GM12864 (cell line): ENCODE data around the gene IGFN1.

Experiments used
- DNase-seq: peaks from one replicate; pipeline ENCODE4 v3.0.0-alpha.2; 2011; ENCODE audit warnings: low read depth
- H3K4me3 ChIP-seq: 2 replicates; pipeline ENCODE4 v1.5.1; 2011; ENCODE audit warnings: mild to moderate bottlenecking, low read depth, low read length, control low read depth
- TF ChIP-seq, protein P1 (sequence below): IDR thresholded peaks from 2 replicates; pipeline ENCODE4 v1.5.1; 2011; ENCODE audit warnings: low read depth, mild to moderate bottlenecking, moderate library complexity, low read length, control low read depth, inconsistent platforms; ENCODE audit errors: missing control alignments

The IGFN1 gene

DNA sequence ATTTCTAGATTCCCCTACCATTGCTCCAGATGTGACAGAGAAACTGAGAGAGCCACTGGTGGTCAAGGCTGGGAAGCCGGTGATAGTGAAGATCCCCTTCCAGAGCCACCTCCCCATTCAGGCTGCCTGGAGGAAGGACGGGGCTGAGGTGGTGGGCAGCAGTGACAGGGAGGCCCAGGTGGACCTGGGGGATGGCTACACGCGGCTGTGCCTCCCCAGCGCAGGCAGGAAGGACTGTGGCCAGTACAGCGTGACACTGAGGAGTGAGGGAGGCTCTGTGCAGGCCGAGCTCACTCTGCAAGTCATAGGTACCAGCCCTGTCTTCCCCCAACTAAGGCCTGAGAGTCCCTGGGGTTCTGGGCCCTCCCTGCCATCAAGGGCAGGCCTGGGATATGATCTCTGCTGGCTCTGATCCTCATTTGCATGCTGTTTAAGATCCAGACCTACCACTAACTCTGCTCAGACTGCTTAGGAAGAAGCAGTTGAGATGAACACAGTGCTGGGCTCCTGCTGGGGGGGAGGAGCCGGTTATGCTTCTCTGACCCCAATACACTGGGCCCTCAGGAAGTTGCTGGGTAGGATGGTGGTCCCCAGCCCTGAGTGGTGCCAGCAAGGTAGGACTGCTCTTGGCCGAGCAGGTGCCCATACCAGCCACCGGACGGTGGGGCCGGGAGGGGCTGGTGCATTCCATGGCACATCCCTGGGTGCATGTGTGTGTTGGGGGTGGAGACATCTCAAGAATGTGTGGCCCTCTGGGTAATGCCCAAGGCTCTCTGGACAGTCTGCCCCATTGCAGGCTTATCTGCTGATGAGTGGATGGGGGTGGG, 25.1 kb downstream of the IGFN1 start:
- TF ChIP-seq, protein P1, sequence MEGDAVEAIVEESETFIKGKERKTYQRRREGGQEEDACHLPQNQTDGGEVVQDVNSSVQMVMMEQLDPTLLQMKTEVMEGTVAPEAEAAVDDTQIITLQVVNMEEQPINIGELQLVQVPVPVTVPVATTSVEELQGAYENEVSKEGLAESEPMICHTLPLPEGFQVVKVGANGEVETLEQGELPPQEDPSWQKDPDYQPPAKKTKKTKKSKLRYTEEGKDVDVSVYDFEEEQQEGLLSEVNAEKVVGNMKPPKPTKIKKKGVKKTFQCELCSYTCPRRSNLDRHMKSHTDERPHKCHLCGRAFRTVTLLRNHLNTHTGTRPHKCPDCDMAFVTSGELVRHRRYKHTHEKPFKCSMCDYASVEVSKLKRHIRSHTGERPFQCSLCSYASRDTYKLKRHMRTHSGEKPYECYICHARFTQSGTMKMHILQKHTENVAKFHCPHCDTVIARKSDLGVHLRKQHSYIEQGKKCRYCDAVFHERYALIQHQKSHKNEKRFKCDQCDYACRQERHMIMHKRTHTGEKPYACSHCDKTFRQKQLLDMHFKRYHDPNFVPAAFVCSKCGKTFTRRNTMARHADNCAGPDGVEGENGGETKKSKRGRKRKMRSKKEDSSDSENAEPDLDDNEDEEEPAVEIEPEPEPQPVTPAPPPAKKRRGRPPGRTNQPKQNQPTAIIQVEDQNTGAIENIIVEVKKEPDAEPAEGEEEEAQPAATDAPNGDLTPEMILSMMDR = no peak
- no peak overlapping the region for H3K4me3 ChIP-seq
- DNase-seq = no peak

DNA sequence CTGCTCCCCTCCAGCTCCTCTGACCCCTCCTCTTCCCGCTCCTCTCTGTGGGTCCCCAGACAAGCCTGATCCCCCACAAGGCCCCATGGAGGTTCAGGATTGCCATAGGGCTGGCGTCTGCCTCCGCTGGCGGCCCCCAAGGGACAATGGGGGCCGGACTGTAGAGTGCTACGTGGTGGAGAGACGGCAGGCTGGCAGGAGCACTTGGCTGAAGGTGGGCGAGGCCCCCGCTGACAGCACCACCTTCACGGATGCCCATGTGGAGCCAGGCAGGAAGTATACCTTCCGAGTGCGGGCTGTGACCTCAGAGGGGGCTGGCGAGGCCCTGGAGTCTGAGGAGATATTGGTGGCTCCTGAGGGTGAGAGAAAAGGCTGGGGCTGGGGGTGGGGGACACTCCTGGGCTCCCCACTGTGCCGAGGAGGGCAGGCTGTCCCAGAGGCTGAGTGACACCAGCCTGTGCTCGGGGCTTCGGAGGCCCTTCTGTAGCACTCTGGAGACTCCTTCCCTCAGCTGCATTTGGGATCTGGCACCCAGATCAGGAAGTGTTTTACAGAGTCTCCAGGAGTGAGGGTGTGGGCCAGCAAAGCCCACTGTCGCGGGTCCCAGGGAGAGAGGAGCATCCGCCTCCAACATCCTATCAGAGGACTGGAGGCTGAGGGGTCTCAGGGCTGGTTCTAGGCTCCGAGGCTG, 25.9 kb downstream of the IGFN1 start:
- no peak overlapping the region for H3K4me3 ChIP-seq
- TF ChIP-seq, protein P1 = no peak
- no peak for DNase-seq

DNA sequence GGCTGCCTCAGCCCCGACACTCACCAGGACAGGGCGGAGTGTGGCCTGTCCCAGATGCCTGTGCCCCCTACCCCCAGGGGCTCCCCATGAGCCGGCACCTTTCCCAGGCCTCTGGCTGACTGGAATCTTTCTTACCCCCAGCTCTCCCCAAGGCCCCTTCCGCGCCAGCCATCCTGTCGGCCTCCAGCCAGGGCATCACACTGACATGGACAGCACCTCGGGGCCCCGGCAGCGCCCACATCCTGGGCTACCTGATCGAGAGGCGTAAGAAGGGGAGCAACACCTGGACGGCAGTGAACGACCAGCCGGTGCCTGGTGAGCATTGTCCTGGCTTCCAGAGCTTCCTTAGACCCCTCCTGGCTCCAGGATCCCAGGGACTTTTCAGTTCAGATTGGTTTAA, 26.5 kb downstream of the IGFN1 start:
- DNase-seq = no peak

DNA sequence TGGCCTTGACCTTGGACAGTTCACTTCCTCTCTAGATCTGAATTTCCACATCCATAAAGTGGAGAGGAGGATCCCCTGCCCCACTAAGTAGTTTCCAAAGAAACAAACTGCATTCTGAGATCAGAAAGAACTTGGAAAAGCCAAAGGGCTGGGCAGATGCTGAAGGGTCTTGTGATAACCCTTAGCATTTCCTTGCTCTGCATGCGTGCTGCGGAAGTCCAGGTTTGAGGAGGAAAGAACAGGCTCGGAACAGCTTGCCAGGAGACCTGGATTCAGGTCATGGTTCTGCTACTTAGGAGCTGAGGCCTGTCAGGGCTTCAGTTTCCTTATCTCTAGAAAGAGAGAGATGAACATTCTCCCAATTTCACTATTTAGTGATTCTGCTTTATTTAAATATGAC, 27.2 kb downstream of the IGFN1 start:
- no peak overlapping the region for H3K4me3 ChIP-seq
- DNase-seq = no peak
- TF ChIP-seq, protein P1 = no peak

More for the DNA sequence above, 26.5 kb downstream of the IGFN1 start:
- TF ChIP-seq, protein P1 = no peak
- H3K4me3 ChIP-seq = no peak overlapping the region

DNA sequence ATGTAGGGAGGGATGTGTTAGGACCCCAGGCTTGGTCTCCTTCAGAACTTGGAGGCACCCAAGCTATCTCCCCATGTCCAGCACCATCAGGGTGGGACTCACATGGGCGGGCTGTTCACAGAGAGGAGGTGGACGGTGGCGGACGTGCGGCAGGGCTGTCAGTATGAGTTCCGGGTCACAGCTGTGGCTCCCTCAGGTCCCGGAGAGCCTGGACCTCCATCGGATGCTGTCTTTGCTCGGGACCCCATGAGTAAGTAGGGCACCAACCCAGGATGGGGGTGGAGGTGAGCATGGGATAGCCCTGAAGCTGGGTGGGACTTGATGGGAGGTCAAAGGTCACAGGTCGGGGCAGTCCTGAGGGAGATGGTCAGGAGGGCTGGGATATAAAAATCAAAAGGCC, 27.8 kb downstream of the IGFN1 start:
- TF ChIP-seq, protein P1 = no peak
- DNase-seq = no peak
- no peak overlapping the region for H3K4me3 ChIP-seq

DNA sequence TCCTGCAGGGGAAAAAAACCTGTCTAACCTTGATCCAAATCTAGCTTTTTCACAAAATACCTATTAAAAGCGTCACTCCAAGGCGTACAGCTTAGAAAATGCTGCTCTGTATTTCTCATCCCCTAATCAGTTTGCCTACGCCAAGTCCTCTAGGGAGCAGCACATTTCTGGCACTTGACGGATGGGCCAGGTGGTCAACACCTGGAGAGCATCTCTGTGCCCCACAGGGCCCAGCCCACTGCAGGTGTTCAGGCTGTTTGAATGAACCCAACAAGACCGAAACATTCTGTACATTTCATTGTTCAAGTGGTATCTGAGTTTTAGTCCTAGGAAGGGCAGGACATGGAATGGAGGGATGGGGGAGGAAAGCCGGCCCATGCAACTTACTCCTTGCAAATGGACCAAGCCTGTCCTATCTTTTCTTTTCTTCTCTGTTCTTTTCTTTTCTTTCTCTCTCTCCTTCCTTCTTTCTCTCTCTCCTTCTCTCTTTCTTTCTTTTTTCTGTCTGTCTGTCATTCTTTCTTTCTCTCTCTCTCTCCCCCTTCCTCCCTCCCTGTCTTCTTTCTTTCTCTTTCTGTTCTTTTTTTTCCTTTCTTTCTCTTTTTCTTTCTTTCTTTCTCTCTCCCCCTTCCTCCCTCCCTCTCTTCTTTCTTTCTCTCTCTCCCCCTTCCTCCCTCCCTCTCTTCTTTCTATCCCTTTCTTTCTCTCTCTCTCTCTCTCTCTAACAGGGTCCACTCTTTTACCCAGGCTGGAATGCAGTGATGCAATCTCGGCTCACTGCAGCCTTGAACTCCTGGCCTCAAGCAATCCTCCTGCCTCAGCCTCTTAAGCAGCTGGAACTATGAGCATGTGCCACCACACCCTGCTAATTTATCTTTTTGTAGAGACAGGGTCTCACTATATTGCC, 29.1 kb downstream of the IGFN1 start:
- no peak overlapping the region for H3K4me3 ChIP-seq
- no peak for DNase-seq
- TF ChIP-seq, protein P1 = no peak
